Glomerular endothelial cell (primary cell): Measurements from ENCODE around the gene UST. TPM values are rescaled to one million over a fixed set of nuclear protein-coding genes. Genes with fewer than 3 reads are reported as not detected.
"Not testable (repeated sequence)": the region's sequence is repeated elsewhere in the genome, so short reads cannot be mapped to it uniquely, and the experiment has no call there.

Source experiments
- DNase-seq: peaks from one replicate; pipeline ENCODE4 v3.0.0-alpha.2; 2011; ENCODE audit warnings: low read depth, low spot score; ENCODE audit errors: extremely low read depth
- total RNA-seq: library from RNA; depleted of rRNA; stranded (reverse); fragments of >200 nt; gene quantifications from 2 replicates; pipeline ENCODE4 v1.2.3, GENCODE V29; 2015

UST gene
- total RNA-seq, 1 donor from 2014 or later = 2.0 TPM

- DNase-seq = no peak
Observed at GRCh38 chr6:148967541-148967956, 220.7 kb downstream of the UST start.

DNA sequence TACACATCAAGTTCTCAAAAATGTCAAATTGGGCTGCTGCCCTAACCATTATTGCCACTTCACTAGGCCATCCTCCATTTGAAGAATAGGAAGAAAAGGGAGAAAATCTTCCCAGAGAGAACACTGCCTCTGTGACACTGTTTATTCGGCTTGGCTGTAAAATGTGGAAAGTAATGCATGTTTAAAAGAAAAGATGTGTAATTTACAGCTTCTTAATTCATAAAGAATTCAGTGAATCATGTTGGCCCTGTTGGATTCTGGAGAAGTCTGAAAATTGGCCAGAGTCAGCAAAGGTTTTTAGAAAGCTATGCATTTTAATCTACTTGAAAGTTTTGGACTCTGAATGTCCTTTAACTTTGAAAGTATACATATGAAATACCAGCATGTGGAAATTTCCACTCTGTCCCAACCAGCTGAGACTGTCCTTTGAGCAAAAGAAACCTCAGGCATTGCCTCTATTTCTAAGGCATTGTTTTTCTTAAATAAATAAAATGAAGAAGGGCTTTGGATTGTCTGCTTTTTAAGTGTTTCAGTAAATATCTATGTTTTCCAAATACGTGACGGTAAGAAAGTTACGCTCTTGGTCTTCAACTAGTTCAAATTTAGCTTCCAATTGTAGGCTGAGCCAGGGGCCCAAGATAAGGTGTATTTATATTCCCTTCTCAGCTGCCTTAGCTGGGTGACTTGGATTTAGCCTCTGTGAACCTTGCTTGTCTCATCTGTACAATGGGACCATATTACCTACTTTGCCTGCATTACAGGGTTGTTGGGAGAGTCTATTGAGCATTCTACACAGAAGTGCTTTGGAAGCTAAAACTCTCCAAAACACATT is 222.2 kb downstream of the UST start:
- DNase-seq = no peak

DNA sequence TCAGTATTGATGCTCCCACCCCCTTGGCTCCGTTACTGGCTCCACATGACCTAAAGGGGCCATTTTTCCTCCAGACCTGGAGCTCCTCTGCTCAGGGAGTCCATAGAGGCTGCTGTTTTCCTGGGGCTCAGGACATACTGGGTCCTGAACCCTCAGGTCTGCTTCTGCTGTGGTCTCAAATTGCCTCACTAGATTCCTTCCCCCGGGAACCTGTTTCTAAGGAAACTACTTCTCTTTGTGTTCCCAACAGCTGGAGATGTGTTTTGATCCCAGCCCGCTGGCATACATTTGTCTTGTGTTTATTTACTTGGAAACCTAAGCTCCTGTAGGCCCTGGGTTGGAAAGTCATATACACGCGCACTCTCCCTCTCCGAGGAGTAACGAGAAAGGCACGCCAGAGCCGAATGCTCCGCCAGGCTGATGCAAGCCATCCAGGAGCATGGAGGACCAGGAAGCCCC is 222.8 kb downstream of the UST start:
- DNase-seq = no peak

- no peak for DNase-seq
Observed at GRCh38 chr6:148971031-148971927, 224.4 kb downstream of the UST start.

- no peak for DNase-seq
Observed at GRCh38 chr6:148972481-148972880, 225.7 kb downstream of the UST start.

GRCh38 chr6:148973538-148974208 is 226.8 kb downstream of the UST start:
- DNase-seq = no peak

- DNase-seq = no peak
Observed at GRCh38 chr6:148974351-148974750, 227.5 kb downstream of the UST start.

DNA sequence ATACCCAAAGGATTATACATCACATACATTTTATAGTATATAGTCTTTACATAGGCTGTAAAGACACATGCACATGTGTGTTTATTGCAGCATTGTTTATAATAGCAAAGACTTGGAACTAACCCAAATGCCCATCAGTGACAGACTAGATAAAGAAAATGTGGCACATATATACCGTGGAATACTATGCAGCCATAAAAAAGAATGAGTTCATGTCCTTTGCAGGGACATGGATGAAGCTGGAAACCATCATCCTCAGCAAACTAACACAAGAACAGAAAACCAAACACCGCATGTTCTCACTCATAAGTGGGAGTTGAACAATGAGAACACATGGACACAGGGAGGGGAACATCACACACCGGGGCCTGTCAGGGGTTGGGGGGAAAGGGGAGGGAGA is 231.5 kb downstream of the UST start:
- not testable (repeated sequence) for DNase-seq

- no peak for DNase-seq
Observed at GRCh38 chr6:148979014-148979901, 232.4 kb downstream of the UST start.

DNA sequence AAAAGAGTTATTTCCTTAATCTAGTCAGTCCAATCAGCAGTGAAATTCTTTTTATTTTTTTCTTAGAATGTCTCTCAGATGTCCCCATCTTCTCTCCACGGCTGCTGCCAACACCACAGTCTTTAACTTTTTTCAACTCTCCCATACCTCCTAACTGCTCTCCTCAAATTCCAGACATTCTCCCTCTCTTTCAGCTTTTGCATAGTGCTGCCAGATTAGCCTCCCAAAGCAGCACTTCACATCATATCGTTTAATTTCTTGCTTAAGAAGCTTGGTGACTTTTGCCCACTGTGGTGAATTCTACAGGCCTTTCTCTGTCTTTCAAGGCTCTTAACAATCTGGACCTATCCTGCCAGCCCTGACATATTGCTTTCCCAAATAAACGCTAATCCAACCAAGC is 233.4 kb downstream of the UST start:
- no peak for DNase-seq

DNA sequence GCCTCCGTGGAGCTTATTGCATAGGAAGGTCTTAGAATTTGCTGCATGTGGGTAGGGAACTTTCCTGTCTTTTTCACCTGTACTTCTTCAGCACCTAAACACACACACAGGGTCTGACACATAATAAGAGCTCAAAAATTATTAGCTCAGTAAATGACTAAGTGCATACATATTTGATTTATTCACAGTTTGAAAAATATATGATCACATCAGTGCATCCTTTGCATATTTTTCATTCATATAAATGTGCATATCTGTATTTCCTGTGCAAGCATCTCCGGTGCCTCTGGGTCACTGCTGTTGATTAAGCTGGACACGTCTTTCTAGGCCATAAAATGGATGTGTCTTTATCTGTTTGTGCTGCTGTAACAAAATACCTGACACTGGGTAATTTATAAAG is 234.7 kb downstream of the UST start:
- no peak for DNase-seq

- DNase-seq = no peak
Observed at GRCh38 chr6:148983101-148983761, 236.4 kb downstream of the UST start.

GRCh38 chr6:148983966-148984365 is 237.1 kb downstream of the UST start:
- DNase-seq = no peak

GRCh38 chr6:148984531-148985056 is 237.8 kb downstream of the UST start:
- DNase-seq = no peak

DNA sequence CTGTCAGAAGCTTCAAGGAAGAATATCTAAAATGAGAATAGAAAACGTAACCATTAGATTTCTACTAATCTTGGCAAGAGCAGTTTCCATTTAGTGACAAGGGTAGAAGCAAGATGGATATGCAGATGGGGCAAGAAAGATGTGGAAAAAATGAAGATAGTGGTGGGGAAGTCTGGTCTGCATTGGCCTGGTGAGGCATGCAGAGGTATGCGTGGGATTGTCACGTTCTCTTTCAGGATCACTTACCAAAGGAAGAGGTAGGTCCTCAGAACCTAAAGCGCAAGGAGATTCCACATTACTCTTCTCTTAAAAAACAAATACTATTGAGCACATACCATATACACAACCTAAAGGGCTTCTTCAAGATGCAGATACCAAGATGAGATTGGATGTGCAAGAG is 238.7 kb downstream of the UST start:
- DNase-seq = no peak

DNA sequence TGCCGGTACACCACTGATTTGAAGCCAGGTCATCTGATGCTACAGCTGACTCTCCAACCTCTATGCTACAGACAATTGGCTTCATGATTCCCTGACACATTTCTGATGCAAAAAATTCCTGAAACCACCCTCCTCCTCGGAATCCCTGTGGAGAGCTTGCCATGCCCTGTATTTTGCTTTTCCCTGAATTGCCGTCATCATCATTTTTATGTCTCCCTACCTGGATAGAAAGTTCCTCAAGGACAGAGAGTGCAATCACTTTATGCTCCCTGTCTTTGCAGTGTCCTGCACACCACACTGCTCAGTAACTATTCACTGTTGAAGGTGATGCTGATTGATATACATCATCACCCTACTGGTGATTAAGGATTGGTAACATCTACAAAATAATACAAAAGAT is 239.8 kb downstream of the UST start:
- no peak for DNase-seq

GRCh38 chr6:148987982-148988381 is 241.2 kb downstream of the UST start:
- no peak for DNase-seq

- DNase-seq = no peak
Observed at GRCh38 chr6:148989585-148989984, 242.8 kb downstream of the UST start.

GRCh38 chr6:148990403-148990802 is 243.6 kb downstream of the UST start:
- no peak for DNase-seq
